ENCODE results near the gene FPGS.

DNA sequence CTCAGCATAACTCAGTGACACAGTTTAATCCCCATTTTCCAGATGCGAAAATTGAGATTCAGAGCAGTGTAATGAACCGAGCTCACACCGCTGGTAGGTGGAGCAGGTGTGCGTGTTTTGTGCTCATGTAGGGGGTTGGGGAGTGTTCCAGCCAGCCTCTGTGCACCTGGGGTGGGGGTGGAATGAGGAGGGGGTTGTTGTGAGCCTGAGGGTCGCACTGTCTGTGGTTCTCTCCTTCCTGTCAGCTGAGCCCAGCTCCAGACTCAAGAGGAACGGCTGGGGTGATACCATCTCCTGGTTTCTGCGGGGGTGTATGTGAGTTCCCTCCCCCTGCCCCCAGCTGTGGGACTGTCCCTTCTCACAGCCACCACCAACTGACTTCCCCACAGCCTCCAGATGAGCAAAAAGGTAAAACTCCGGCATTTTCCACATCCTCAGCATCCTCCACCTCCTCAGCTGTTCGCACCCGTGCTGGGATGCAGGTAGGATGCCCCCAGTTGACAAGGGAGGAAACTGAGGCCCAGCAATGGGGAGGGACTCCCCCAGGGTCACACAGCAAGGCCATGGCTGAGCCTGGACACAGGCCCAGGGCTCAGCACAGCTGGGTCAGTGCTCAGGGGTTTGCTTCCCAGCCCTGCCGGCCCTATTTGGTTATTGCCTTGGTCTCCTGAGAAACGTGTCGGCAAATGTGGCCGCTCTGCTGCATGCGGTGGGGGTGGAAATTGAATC is 26.3 kb upstream of the FPGS start:
- TF ChIP-seq, protein P1, sequence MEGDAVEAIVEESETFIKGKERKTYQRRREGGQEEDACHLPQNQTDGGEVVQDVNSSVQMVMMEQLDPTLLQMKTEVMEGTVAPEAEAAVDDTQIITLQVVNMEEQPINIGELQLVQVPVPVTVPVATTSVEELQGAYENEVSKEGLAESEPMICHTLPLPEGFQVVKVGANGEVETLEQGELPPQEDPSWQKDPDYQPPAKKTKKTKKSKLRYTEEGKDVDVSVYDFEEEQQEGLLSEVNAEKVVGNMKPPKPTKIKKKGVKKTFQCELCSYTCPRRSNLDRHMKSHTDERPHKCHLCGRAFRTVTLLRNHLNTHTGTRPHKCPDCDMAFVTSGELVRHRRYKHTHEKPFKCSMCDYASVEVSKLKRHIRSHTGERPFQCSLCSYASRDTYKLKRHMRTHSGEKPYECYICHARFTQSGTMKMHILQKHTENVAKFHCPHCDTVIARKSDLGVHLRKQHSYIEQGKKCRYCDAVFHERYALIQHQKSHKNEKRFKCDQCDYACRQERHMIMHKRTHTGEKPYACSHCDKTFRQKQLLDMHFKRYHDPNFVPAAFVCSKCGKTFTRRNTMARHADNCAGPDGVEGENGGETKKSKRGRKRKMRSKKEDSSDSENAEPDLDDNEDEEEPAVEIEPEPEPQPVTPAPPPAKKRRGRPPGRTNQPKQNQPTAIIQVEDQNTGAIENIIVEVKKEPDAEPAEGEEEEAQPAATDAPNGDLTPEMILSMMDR (IDR thresholded peaks at IDR 0.05), result no peak
- TF ChIP-seq POLR2A (IDR thresholded peaks at IDR 0.05) (no peak), POLR2AphosphoS5 (IDR thresholded peaks at IDR 0.05) (no peak)

All from prostate gland (tissue), 2 donors.